NK-92 (cell line): ENCODE data around the gene FKBP10.
"Not testable (repeated sequence)": the region's sequence is repeated elsewhere in the genome, so short reads cannot be mapped to it uniquely, and the experiment has no call there.

Experiments
- DNase-seq: peaks from one replicate; lab custom pipeline; 2025; ENCODE audit not compliant: unreplicated experiment; lab: John Stamatoyannopoulos, UW

Gene FKBP10

GRCh38 chr17:41836550-41837196, 23.9 kb downstream of the FKBP10 start:
- no peak for DNase-seq

GRCh38 chr17:41837761-41838538, 25.1 kb downstream of the FKBP10 start, which contains the start of gene KLHL10:
Gene KLHL10 (plus strand): TSS chr17:41837825. CDS start chr17:41837933, 108 bp downstream.
- DNase-seq = no peak

- DNase-seq = not testable (repeated sequence)
These were observed 26.6 kb downstream of the FKBP10 start for GRCh38 chr17:41839448-41839847.

GRCh38 chr17:41840781-41841180, 28.0 kb downstream of the FKBP10 start:
- not testable (repeated sequence) for DNase-seq

GRCh38 chr17:41844971-41845370, 32.2 kb downstream of the FKBP10 start:
- no peak for DNase-seq

GRCh38 chr17:41848788-41849187, 36.0 kb downstream of the FKBP10 start:
- no peak for DNase-seq

GRCh38 chr17:41849251-41849990, 36.6 kb downstream of the FKBP10 start:
- no peak for DNase-seq

GRCh38 chr17:41851382-41851781, 38.6 kb downstream of the FKBP10 start:
- not testable (repeated sequence) for DNase-seq

- DNase-seq = no peak
These were observed 47.6 kb downstream of the FKBP10 start for GRCh38 chr17:41860254-41860931.

- no peak for DNase-seq
These were observed 50.5 kb downstream of the FKBP10 start for GRCh38 chr17:41863074-41863848.

- DNase-seq = no peak
These were observed 51.7 kb downstream of the FKBP10 start for GRCh38 chr17:41864498-41864835.

GRCh38 chr17:41864836-41865595, 52.2 kb downstream of the FKBP10 start, which contains the start of gene KLHL11:
Gene KLHL11 (minus strand): TSS chr17:41865423. CDS start chr17:41865370, 53 bp downstream.
- DNase-seq = no peak

- DNase-seq = no peak
These were observed 52.7 kb downstream of the FKBP10 start for GRCh38 chr17:41865596-41865893.

GRCh38 chr17:41868568-41868967, 55.8 kb downstream of the FKBP10 start:
- DNase-seq = no peak

GRCh38 chr17:41869426-41869825, 56.6 kb downstream of the FKBP10 start:
- DNase-seq = no peak

- no peak for DNase-seq
These were observed 57.3 kb downstream of the FKBP10 start for GRCh38 chr17:41870097-41870496.

GRCh38 chr17:41870627-41871026, 57.8 kb downstream of the FKBP10 start:
- DNase-seq = no peak

- no peak for DNase-seq
These were observed 59.0 kb downstream of the FKBP10 start for GRCh38 chr17:41871789-41872188.
